HEK293T (cell line): ENCODE data around the gene ASB16.

ENCODE experiments used
- CTBP1 ChIP-seq: fragments of 450-650 bp; IDR thresholded peaks from 2 replicates; pipeline ENCODE4 v1.6.1; 2016; ENCODE audit warnings: borderline replicate concordance
- FOXA1 ChIP-seq: fragments of 450-650 bp; IDR thresholded peaks from 2 replicates; pipeline ENCODE4 v1.6.1; 2016; ENCODE audit warnings: mild to moderate bottlenecking
- FOXK2 ChIP-seq: fragments of 450-650 bp; IDR thresholded peaks from 2 replicates; pipeline ENCODE4 v1.6.1; 2016; ENCODE audit warnings: mild to moderate bottlenecking
- FOXM1 ChIP-seq: fragments of 450-650 bp; IDR thresholded peaks from 2 replicates; pipeline ENCODE4 v1.6.1; 2017; ENCODE audit warnings: mild to moderate bottlenecking, borderline replicate concordance
- HDGF ChIP-seq: fragments of 450-650 bp; IDR thresholded peaks from 2 replicates; pipeline ENCODE4 v1.6.1; 2017; ENCODE audit warnings: antibody characterized with exemption, borderline replicate concordance
- L3MBTL2 ChIP-seq: fragments of 450-650 bp; conservative IDR thresholded peaks from 2 replicates; pipeline ENCODE4 v1.6.1; 2016; ENCODE audit warnings: mild to moderate bottlenecking
- NFRKB ChIP-seq: fragments of 450-650 bp; IDR thresholded peaks from 2 replicates; pipeline ENCODE4 v1.6.1; 2016; ENCODE audit warnings: mild to moderate bottlenecking, moderate library complexity
- SUZ12 ChIP-seq: fragments of 450-650 bp; IDR thresholded peaks from 2 replicates; pipeline ENCODE4 v1.6.1; 2016; ENCODE audit warnings: mild to moderate bottlenecking
- TARDBP ChIP-seq: fragments of 450-650 bp; IDR thresholded peaks from 2 replicates; pipeline ENCODE4 v1.6.1; 2016

GRCh38 chr17:44205962-44206824 is 35.7 kb downstream of the ASB16 start:
- TF ChIP-seq FOXK2 (no peak), FOXA1 (no peak), L3MBTL2 (no peak), HDGF (no peak), SUZ12 (no peak), TARDBP (peak; percentile 79), FOXM1 (no peak), CTBP1 (no peak), NFRKB (no peak)
